Esophagus muscularis mucosa (tissue), 4 donors: ENCODE measurements around the gene PTPN6. TPM values are rescaled to one million over a fixed set of nuclear protein-coding genes. Genes with fewer than 3 reads are reported as not detected.
A peak's percentile ranks its signal among the peaks of the same experiment; 100 is the strongest.

Experiments
- DNase-seq: peaks from one replicate; pipeline ENCODE4 v3.0.0-alpha.2; 2017; ENCODE audit errors: extremely low spot score
- H3K27ac ChIP-seq, 4 donors: fragments of 200-600 bp; sonication (generic); replicated peaks in 1 of 4; 1 replicate in 3 of 4; 2 replicates in 1 of 4; pipeline ENCODE4 v1.5.1; 2016 to 2019; ENCODE audit warnings: mild to moderate bottlenecking in 1 of 4
- H3K27me3 ChIP-seq, 4 donors: fragments of 200-600 bp; sonication (generic); one replicate each; pipeline versions ENCODE4 v1.5.1 to v1.6.0; 2016 to 2019
- H3K36me3 ChIP-seq, 4 donors: fragments of 200-600 bp; sonication (generic); one replicate each; pipeline ENCODE4 v1.5.1; 2016 to 2019
- H3K4me1 ChIP-seq, 4 donors: fragments of 200-600 bp; sonication (generic); one replicate each; pipeline ENCODE4 v1.5.1; 2016 to 2019
- H3K4me3 ChIP-seq, 4 donors: fragments of 200-600 bp; sonication (generic); 1 replicate in 2 of 4; 2 replicates in 2 of 4; pipeline ENCODE4 v1.5.1; 2016 to 2019; ENCODE audit warnings: mild to moderate bottlenecking in 4 of 4, moderate library complexity in 1 of 4
- H3K9me3 ChIP-seq, 4 donors: fragments of 200-600 bp; sonication (generic); 1 replicate in 3 of 4; 2 replicates in 1 of 4; pipeline ENCODE4 v1.5.1; 2016 to 2019
- CTCF ChIP-seq, 3 experiments: fragments of 200-600 bp in 2 of 3; fragments of 450-650 bp in 1 of 3; sonication (generic) in 2 of 3; IDR thresholded peaks; one replicate each; pipeline ENCODE4 v1.5.1; 2017 to 2019; ENCODE audit warnings: antibody characterized with exemption in 3 of 3, mild to moderate bottlenecking in 2 of 3, moderate library complexity in 1 of 3
- EP300 ChIP-seq: sonication (generic); formaldehyde crosslinking; IDR thresholded peaks from one replicate; pipeline ENCODE4 v1.6.1; 2017; ENCODE audit warnings: antibody characterized with exemption
- POLR2A ChIP-seq: fragments of 450-650 bp; IDR thresholded peaks from one replicate; pipeline ENCODE4 v1.6.1; 2017; ENCODE audit warnings: antibody characterized with exemption, moderate library complexity, mild to moderate bottlenecking, low read depth
- POLR2AphosphoS5 ChIP-seq, 2 donors: sonication (generic); formaldehyde crosslinking; IDR thresholded peaks; one replicate each; pipeline ENCODE4 v1.6.1; 2017; ENCODE audit warnings: antibody characterized with exemption in 2 of 2
- WGBS: methylation state at CpG from one replicate; pipeline ENCODE4 v1.1.5; 2018; 5-methylcytosine and 5-hydroxymethylcytosine counted together
- intact Hi-C: fragments of 100-400 bp; cut with DNase I; formaldehyde crosslinking; loops from one replicate; pipeline ENCODE4 v1.15.1; 2023
- total RNA-seq, 4 donors: library from RNA; depleted of rRNA; stranded (reverse); fragments of >200 nt; gene quantifications; one replicate each; pipeline versions ENCODE4 v1.1.0 to v1.2.1, GENCODE V29; 2016

Gene PTPN6
- total RNA-seq, 4 donors from 2014 or later, result 9.1 to 16.9 (median 13.3) TPM

GRCh38 chr12:6937481-6938352, 13.4 kb upstream of the PTPN6 start:
- Histone ChIP-seq H3K36me3 (peaks cover 6 to 74% (median 69%) of the 10 kb centered on the region in 4 donors), H3K27me3 (no peaks in the 10 kb centered on the region), H3K4me3 (peak overlapping the region; percentile 60 to 70 (median 66)), H3K9me3 (no peaks in the 10 kb centered on the region), H3K27ac (peak overlapping the region; percentile 91 to 95 (median 93)), H3K4me1 (peaks cover 62 to 91% (median 83%) of the 10 kb centered on the region in 4 donors)
- intact Hi-C loops, result no loop called here
- WGBS, result 0% methylated on average over 2 of the region's 80 CpGs
- TF ChIP-seq CTCF (IDR thresholded peaks at IDR 0.05) (peak; percentile 97 to 99 (median 98)), POLR2AphosphoS5 (IDR thresholded peaks at IDR 0.05) (peak; percentile 98 to 99), POLR2A (peak; percentile 29), EP300 (no peak)
- DNase-seq, result peak; percentile 98

GRCh38 chr12:6938353-6939190, 12.6 kb upstream of the PTPN6 start:
- 86% methylated on average over 24 of the region's 32 CpGs for WGBS
- no peak for DNase-seq
- Histone ChIP-seq H3K4me3 (peak overlapping the region; percentile 60 to 70 (median 66)), H3K36me3 (peaks cover 6 to 71% (median 66%) of the 10 kb centered on the region in 4 donors), H3K27ac (peak overlapping the region; percentile 91 to 95 (median 93)), H3K27me3 (no peaks in the 10 kb centered on the region), H3K4me1 (peaks cover 59 to 89% (median 83%) of the 10 kb centered on the region in 4 donors), H3K9me3 (no peaks in the 10 kb centered on the region)
- intact Hi-C loops, result no loop called here
- TF ChIP-seq EP300 (no peak), CTCF (IDR thresholded peaks at IDR 0.05) (no peak), POLR2A (no peak), POLR2AphosphoS5 (IDR thresholded peaks at IDR 0.05) (no peak)

- intact Hi-C loops, result no loop called here
- Histone ChIP-seq H3K27ac (peak overlapping the region; percentile 21 to 95 (median 92)), H3K36me3 (peaks cover 6 to 65% (median 60%) of the 10 kb centered on the region in 4 donors), H3K9me3 (no peaks in the 10 kb centered on the region), H3K4me3 (no peak overlapping the region), H3K27me3 (no peaks in the 10 kb centered on the region), H3K4me1 (peaks cover 53 to 83% (median 81%) of the 10 kb centered on the region in 4 donors)
- TF ChIP-seq CTCF (IDR thresholded peaks at IDR 0.05) (no peak), POLR2AphosphoS5 (IDR thresholded peaks at IDR 0.05) (peak in 1 of 2 donors; percentile 67), POLR2A (no peak)
- DNase-seq, result no peak
- 63% methylated on average over 2 of the region's 2 CpGs for WGBS
Observed at GRCh38 chr12:6939191-6939540, 12.0 kb upstream of the PTPN6 start.

GRCh38 chr12:6941267-6941666, 9.9 kb upstream of the PTPN6 start:
- Histone ChIP-seq H3K4me3 (no peak overlapping the region), H3K27ac (peak overlapping the region; percentile 13 to 96 (median 60)), H3K27me3 (no peaks in the 10 kb centered on the region), H3K4me1 (peaks cover 49 to 80% (median 79%) of the 10 kb centered on the region in 4 donors), H3K9me3 (no peaks in the 10 kb centered on the region), H3K36me3 (peaks cover 0 to 53% (median 49%) of the 10 kb centered on the region in 4 donors)
- TF ChIP-seq EP300 (no peak), POLR2AphosphoS5 (IDR thresholded peaks at IDR 0.05) (peak in 1 of 2 donors; percentile 58), POLR2A (no peak), CTCF (IDR thresholded peaks at IDR 0.05) (no peak)
- DNase-seq, result no peak
- WGBS, result 33% methylated on average over 1 of the region's 12 CpGs
- intact Hi-C loops, result no loop called here
